Measurements from ENCODE around the gene PLPP7.
"Not testable (repeated sequence)": the region's sequence is repeated elsewhere in the genome, so short reads cannot be mapped to it uniquely, and the experiment has no call there.

PLPP7 gene

GRCh38 chr9:131266266-131267229 is 23.0 kb upstream of the PLPP7 start:
- no peak for DNase-seq (ENCODE audit: low read depth in 4 of 4, low spot score in 1 of 4)

GRCh38 chr9:131270171-131271015 is 19.1 kb upstream of the PLPP7 start:
- DNase-seq (ENCODE audit: low read depth in 4 of 4, low spot score in 1 of 4): no peak

GRCh38 chr9:131271016-131271273 is 18.6 kb upstream of the PLPP7 start:
- not testable (repeated sequence) for DNase-seq (ENCODE audit: low read depth in 4 of 4, low spot score in 1 of 4)

GRCh38 chr9:131271506-131271931 is 18.0 kb upstream of the PLPP7 start:
- DNase-seq (ENCODE audit: low read depth in 4 of 4, low spot score in 1 of 4): no peak

- no peak for DNase-seq (ENCODE audit: low read depth in 4 of 4, low spot score in 1 of 4)
Measured at GRCh38 chr9:131272212-131272611, 17.3 kb upstream of the PLPP7 start.

- no peak for DNase-seq (ENCODE audit: low read depth in 4 of 4, low spot score in 1 of 4)
Measured at GRCh38 chr9:131273146-131273855, 16.2 kb upstream of the PLPP7 start.

- DNase-seq (ENCODE audit: low read depth in 4 of 4, low spot score in 1 of 4): no peak
Measured at GRCh38 chr9:131273856-131274673, 15.5 kb upstream of the PLPP7 start.

GRCh38 chr9:131274674-131275331 is 14.7 kb upstream of the PLPP7 start:
- no peak for DNase-seq (ENCODE audit: low read depth in 4 of 4, low spot score in 1 of 4)

GRCh38 chr9:131275332-131276093 is 14.0 kb upstream of the PLPP7 start:
- DNase-seq (ENCODE audit: low read depth in 4 of 4, low spot score in 1 of 4): no peak

GRCh38 chr9:131276094-131276888 is 13.2 kb upstream of the PLPP7 start, which contains the start of gene FAM78A:
Gene FAM78A, minus strand, starts transcription at chr9:131276510. Its CDS starts 331 bp downstream, at chr9:131276179.
- no peak for DNase-seq (ENCODE audit: low read depth in 4 of 4, low spot score in 1 of 4)

- DNase-seq (ENCODE audit: low read depth in 4 of 4, low spot score in 1 of 4): no peak
Measured at GRCh38 chr9:131276891-131277286, 12.6 kb upstream of the PLPP7 start.

- DNase-seq (ENCODE audit: low read depth in 4 of 4, low spot score in 1 of 4): no peak
Measured at GRCh38 chr9:131277287-131277909, 12.1 kb upstream of the PLPP7 start.

- peak in 2 of 4 experiments; percentile 62 to 72 for DNase-seq (ENCODE audit: low read depth in 4 of 4, low spot score in 1 of 4)
Measured at GRCh38 chr9:131277910-131278701, 11.4 kb upstream of the PLPP7 start.

- DNase-seq (ENCODE audit: low read depth in 4 of 4, low spot score in 1 of 4): no peak
Measured at GRCh38 chr9:131278702-131279111, 10.8 kb upstream of the PLPP7 start.

- DNase-seq (ENCODE audit: low read depth in 4 of 4, low spot score in 1 of 4): no peak
Measured at GRCh38 chr9:131279196-131279862, 10.2 kb upstream of the PLPP7 start.

- DNase-seq (ENCODE audit: low read depth in 4 of 4, low spot score in 1 of 4): no peak
Measured at GRCh38 chr9:131279863-131280570, 9.5 kb upstream of the PLPP7 start.

All from stimulated activated CD4-positive, alpha-beta T cell treated with anti-CD3 and anti-CD28 coated beads, Interleukin-1b, Interleukin-23, amount 100 ng/mL, for 24 hours (primary cell).